ENCODE measurements around the gene GRK6. TPM values are rescaled to one million over a fixed set of nuclear protein-coding genes. Genes with fewer than 3 reads are reported as not detected.
A peak's percentile ranks its signal among the peaks of the same experiment; 100 is the strongest.

The GRK6 gene
- total and polyA plus RNA-seq, 2 experiments from 2014 or later = 13.0 to 56.8 TPM

- TF ChIP-seq POLR2AphosphoS5 (IDR thresholded peaks at IDR 0.05; ENCODE audit: low read depth) = no peak
These were observed 37.9 kb upstream of the GRK6 start (continued) for GRCh38 chr5:177388521-177389052.

- H3K4me3 Mint-ChIP-seq = no peak overlapping the region
- H3K27ac Mint-ChIP-seq = no peak overlapping the region
- Histone ChIP-seq H4K20me1 (replicated peaks; ENCODE audit: insufficient read depth) (no peaks in the 10 kb centered on the region), H3K36me3 (ENCODE audit: insufficient read depth) (no peaks in the 10 kb centered on the region), H3K27ac (ENCODE audit: low read depth) (no peak overlapping the region), H3F3A (replicated peaks; ENCODE audit: low read depth) (0 out of 2 replicates have a peak, but pooled peaks cover 8% of the 10 kb centered on the region), H2AFZ (no peak overlapping the region; the same call in 1 of the 2 replicates), H3K79me2 (replicated peaks; ENCODE audit: insufficient read depth) (no peaks in the 10 kb centered on the region), H3K27me3 (ENCODE audit: insufficient read depth) (peaks cover 18% of the 10 kb centered on the region; the same call in 1 of the 2 replicates), H3K4me1 (ENCODE audit: insufficient read depth) (no peaks in the 10 kb centered on the region), H3K4me2 (no peak overlapping the region), H3K9me2 (ENCODE audit: insufficient read depth) (no peaks in the 10 kb centered on the region), H3K4me3 (no peak overlapping the region)
- no peaks in the 10 kb centered on the region; the same call in 2 of the 3 replicates for H3K36me3 Mint-ChIP-seq (ENCODE audit: low read depth)
- H3K4me1 Mint-ChIP-seq = peaks cover 21% of the 10 kb centered on the region
- TF ChIP-seq NANOG (IDR thresholded peaks at IDR 0.05; ENCODE audit: borderline replicate concordance) (no peak), EZH2phosphoT487 (IDR thresholded peaks at IDR 0.05; ENCODE audit: unreplicated experiment) (no peak), JUNB (IDR thresholded peaks at IDR 0.05; ENCODE audit: unreplicated experiment) (no peak), ZNF114 (CRISPR knock-in tag; IDR thresholded peaks at IDR 0.05) (no peak)
- H3K27me3 Mint-ChIP-seq (ENCODE audit: insufficient read depth, low read depth, poor library complexity) = peaks cover 31% of the 10 kb centered on the region
- ATAC-seq (no peak), DNase-seq (ENCODE audit: low spot score) (no peak)
- no peaks in the 10 kb centered on the region for H3K9me3 Mint-ChIP-seq
These were observed 37.0 kb upstream of the GRK6 start for GRCh38 chr5:177389241-177390169.

GRCh38 chr5:177390363-177391300 is 35.8 kb upstream of the GRK6 start:
- peak; percentile 94 for DNase-seq (ENCODE audit: low spot score)
- Histone ChIP-seq H3K4me2 (no peak overlapping the region), H4K20me1 (replicated peaks; ENCODE audit: insufficient read depth) (no peaks in the 10 kb centered on the region), H3K79me2 (replicated peaks; ENCODE audit: insufficient read depth) (no peaks in the 10 kb centered on the region), H3K36me3 (ENCODE audit: insufficient read depth) (no peaks in the 10 kb centered on the region), H3K4me1 (ENCODE audit: insufficient read depth) (no peaks in the 10 kb centered on the region), H3K4me3 (no peak overlapping the region), H3K27ac (ENCODE audit: low read depth) (no peak overlapping the region), H2AFZ (no peak overlapping the region; the same call in 1 of the 2 replicates), H3K9me2 (ENCODE audit: insufficient read depth) (no peaks in the 10 kb centered on the region), H3F3A (replicated peaks; ENCODE audit: low read depth) (0 out of 2 replicates have a peak, but pooled peaks cover 8% of the 10 kb centered on the region), H3K27me3 (ENCODE audit: insufficient read depth) (peaks cover 18% of the 10 kb centered on the region; the same call in 1 of the 2 replicates)
- ATAC-seq = peak; percentile 88
- Mint-ChIP-seq H3K4me3 (no peak overlapping the region), H3K4me1 (peaks cover 25% of the 10 kb centered on the region), H3K36me3 (ENCODE audit: low read depth) (no peaks in the 10 kb centered on the region; the same call in 2 of the 3 replicates), H3K27me3 (ENCODE audit: insufficient read depth, low read depth, poor library complexity) (peaks cover 31% of the 10 kb centered on the region), H3K9me3 (no peaks in the 10 kb centered on the region), H3K27ac (no peak overlapping the region)
- TF ChIP-seq ZNF114 (CRISPR knock-in tag; IDR thresholded peaks at IDR 0.05) (no peak), CTCF (conservative IDR thresholded peaks at IDR 0.05; ENCODE audit: low read depth in 2 of 2) (peak; percentile 93 to 98)

Measured in GM23338 (cell line).